ENCODE results near the gene FITM1. TPM values are rescaled to one million over a fixed set of nuclear protein-coding genes. Genes with fewer than 3 reads are reported as not detected.

The FITM1 gene
- total RNA-seq, 2 donors from 2014 or later, result 103 to 131 TPM

GRCh38 chr14:24149302-24149969, 19.0 kb downstream of the FITM1 start:
- intact Hi-C loops (cut with DNase I), result loop anchor here in 1 of 2 donors (5.0 kb wide), 1 partner anchor 37 kb away; the partner anchor contains the start of genes DCAF11 and NRL
- DNase-seq (peak; percentile 21), ATAC-seq (no peak)

DNA sequence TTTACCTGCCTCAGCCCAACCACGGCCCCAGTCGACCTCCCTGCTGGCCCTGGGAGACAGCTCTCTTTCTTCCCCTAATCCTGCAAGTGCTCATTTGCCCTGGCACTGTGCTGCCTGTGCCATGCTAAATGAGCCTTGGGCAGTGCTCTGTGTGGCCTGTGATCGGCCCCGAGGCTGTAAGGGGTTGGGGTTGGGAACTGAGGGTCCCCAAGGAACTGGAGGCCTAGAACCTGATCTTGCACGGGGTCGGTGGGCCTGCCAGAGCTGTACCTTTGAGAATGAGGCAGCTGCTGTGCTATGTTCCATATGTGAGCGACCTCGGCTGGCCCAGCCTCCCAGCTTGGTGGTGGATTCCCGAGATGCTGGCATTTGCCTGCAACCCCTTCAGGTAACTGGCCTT, 19.6 kb downstream of the FITM1 start:
- no peak for ATAC-seq
- DNase-seq, result peak; percentile 18

GRCh38 chr14:24150567-24150966, 20.1 kb downstream of the FITM1 start:
- ATAC-seq (no peak), DNase-seq (peak; percentile 18)
- intact Hi-C loops (cut with DNase I), result no loop called here

More for the DNA sequence above, 19.6 kb downstream of the FITM1 start:
- intact Hi-C loops (cut with DNase I), result no loop called here

- intact Hi-C loops (cut with DNase I), result no loop called here
- ATAC-seq, result no peak
- no peak for DNase-seq
These were observed 20.5 kb downstream of the FITM1 start for GRCh38 chr14:24150993-24151392.

GRCh38 chr14:24151404-24152080, 21.1 kb downstream of the FITM1 start:
- intact Hi-C loops (cut with DNase I), result no loop called here
- ATAC-seq, result no peak
- DNase-seq, result peak; percentile 21

DNA sequence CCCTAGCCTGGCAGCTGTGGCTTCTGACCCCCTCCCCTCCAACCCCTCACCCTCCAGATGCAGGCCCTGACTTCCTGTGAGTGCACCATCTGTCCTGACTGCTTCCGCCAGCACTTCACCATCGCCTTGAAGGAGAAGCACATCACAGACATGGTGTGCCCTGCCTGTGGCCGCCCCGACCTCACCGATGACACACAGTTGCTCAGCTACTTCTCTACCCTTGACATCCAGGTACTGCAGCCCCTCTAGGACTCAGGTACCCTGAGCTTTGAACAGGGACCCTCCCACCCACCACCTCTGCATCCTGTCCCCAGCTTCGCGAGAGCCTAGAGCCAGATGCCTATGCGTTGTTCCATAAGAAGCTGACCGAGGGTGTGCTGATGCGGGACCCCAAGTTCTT, 24.6 kb downstream of the FITM1 start:
- intact Hi-C loops (cut with DNase I), result no loop called here
- DNase-seq (no peak), ATAC-seq (no peak)

DNA sequence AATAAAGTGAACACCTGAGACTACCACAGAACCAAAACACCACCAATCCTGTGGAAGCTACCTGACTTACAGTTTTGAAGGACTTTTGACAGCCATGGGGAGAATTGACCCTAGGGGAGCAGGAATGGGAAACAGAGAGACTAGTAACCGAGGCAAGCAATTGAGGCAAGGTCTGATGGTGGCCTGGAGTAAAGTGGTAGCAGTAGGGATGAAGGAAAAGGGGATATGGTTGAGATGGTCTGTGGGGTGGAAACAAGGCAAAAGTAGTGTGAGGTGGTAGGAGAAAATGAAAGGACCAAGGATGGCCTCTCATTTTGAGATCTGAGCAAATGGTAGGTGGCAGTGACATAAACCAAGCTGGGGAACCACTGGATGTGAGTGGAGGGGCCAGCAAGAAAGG, 26.4 kb downstream of the FITM1 start:
- no peak for DNase-seq
- intact Hi-C loops (cut with DNase I), result no loop called here
- no peak for ATAC-seq

- ATAC-seq (no peak), DNase-seq (no peak)
- intact Hi-C loops (cut with DNase I), result no loop called here
These were observed 26.9 kb downstream of the FITM1 start for GRCh38 chr14:24157331-24157730.

- DNase-seq (peak; percentile 24), ATAC-seq (no peak)
- intact Hi-C loops (cut with DNase I), result no loop called here
These were observed 29.5 kb downstream of the FITM1 start for GRCh38 chr14:24159777-24160498.

- ATAC-seq (peak; percentile 1 to 2), DNase-seq (peak; percentile 17)
- intact Hi-C loops (cut with DNase I), result no loop called here
These were observed 30.0 kb downstream of the FITM1 start for GRCh38 chr14:24160499-24160849.

GRCh38 chr14:24160850-24161804, 30.7 kb downstream of the FITM1 start, which contains the start of gene IRF9:
TSS of gene IRF9 (plus strand) at chr14:24161265. CDS start at chr14:24162145, 880 bp downstream.
- intact Hi-C loops (cut with DNase I), result no loop called here
- peak; percentile 97 for DNase-seq
- peak; percentile 93 to 96 for ATAC-seq

- intact Hi-C loops (cut with DNase I), result no loop called here
- DNase-seq, result no peak
- ATAC-seq, result peak in 1 of 2 donors; percentile 27
These were observed 31.6 kb downstream of the FITM1 start for GRCh38 chr14:24162093-24162492.

GRCh38 chr14:24164518-24164991, 34.1 kb downstream of the FITM1 start:
- DNase-seq (no peak), ATAC-seq (no peak)
- intact Hi-C loops (cut with DNase I), result no loop called here

DNA sequence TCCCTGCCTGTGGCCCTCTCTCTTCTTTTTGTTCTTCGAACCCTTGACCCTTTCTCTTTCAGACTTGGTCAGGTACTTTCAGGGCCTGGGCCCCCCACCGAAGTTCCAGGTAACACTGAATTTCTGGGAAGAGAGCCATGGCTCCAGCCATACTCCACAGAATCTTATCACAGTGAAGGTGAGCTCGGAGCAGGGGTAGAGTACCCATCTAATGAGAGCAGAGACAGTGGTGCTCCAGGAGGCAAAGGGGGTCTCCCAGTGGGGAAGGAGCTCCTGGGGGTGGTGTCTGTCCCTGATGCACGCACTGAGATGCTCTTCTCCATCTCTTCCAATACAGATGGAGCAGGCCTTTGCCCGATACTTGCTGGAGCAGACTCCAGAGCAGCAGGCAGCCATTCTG, 35.3 kb downstream of the FITM1 start:
- no peak for ATAC-seq
- intact Hi-C loops (cut with DNase I), result no loop called here
- DNase-seq, result no peak

DNA sequence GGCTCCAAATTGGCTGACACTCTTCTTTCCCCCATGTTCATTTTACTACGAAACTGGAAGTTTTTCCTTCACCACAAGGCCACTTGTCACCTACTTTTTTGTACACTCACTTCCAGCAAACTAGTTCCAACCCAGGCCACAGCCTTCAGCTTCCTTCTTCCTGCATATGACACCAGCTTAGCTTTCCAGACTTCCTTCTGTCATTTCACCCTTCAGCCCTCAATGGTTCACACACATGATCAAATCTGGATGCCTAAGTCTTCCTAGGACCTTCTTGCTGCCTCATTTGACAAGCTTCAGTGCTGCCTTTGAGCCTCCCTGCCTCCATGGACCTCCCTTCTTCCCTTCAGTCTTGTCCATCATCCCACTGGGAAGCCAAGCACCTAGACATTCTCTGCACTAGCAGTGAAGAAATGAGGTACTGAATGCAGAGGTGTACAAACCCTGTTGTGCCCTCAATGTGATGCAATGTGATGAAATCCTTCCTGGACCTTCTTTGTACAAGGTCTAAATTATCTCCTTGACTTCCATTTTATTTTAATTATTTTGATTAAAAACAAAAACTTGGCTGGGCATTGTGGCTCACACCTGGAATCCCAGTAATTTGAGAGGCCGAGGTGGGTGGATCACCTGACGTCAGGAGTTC, 37.1 kb downstream of the FITM1 start:
- intact Hi-C loops (cut with DNase I), result no loop called here
- no peak for DNase-seq
- no peak for ATAC-seq

DNA sequence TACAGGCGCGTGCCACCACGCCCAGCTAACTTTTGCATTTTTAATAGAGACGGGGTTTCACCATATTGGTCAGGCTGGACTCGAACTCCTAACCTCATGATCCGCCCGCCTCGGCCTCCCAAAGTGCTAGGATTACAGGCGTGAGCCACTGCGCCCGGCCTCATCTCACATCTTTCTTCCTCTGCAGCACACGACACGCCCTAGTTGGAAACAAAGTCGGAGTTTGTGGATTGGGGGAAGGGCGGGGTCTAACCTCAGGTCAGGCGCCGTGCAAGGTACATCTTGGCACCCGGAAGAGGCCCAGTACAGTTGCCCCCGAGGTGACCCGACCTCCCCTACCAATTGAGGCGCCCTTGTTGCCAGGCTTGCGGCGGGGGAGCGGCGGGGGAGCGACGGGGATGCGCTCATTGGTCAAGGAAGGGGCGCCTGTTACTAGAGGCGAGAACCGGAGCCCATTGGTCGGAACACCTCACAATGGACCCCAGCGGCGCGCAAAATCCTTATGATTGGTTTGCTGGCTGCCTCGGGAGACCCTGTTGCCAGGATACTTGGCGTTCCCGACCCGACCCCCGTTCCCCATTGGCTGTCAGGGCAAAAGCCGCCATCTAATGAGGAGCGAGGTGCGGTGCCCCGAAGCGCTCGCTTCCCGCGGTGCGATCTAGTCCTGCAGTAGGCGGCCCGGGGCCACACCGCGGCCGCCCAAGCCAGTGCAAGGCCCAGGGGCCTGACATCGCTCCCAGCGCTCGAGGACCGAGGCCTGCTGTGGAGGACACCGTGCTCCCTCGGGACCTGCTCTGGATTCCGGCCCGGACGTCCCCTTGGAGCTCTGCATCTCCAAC, 41.2 kb downstream of the FITM1 start, which contains the start of gene REC8:
Gene REC8, plus strand, starts transcription at position 659 of the 839 bp plus-strand sequence. CDS start 473 bp downstream, outside the sequence.
- ATAC-seq (peak; percentile 85 to 92), DNase-seq (peak; percentile 81)
- intact Hi-C loops (cut with DNase I), result no loop called here

DNA sequence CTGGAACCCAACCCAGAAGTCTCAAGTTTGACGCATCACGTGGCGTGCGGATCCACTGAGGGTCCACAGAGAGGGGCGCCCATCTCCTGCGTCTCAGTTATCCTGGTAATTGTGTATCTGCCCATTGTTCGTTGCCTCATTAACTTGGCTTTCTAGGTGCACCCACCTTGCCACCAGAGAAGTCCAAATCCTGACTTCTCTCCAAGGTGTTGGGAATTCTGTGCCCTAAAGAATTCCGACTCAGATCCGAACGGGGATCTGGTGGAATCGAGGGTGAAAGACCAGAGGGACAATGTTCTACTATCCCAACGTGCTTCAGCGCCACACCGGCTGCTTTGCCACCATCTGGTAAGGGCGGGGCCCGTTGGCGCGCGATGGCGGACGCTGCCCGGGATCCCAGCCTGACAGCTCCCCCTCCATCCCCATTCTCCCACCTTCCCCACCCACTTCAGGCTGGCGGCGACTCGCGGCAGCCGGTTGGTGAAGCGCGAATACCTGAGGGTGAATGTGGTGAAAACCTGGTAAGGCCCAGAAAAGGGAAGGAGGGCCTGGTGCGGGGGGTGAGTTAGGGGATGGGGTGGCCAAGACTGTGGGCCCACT, 41.9 kb downstream of the FITM1 start:
- intact Hi-C loops (cut with DNase I), result no loop called here
- ATAC-seq (peak in 1 of 2 donors; percentile 21), DNase-seq (no peak)

All from left cardiac atrium (tissue), 4 donors.